HG03066 (cell line): Measurements from ENCODE around the gene ANO3.
"Not testable (repeated sequence)": the region's sequence is repeated elsewhere in the genome, so short reads cannot be mapped to it uniquely, and the experiment has no call there.

Experiments
- ATAC-seq: cut with Tn5 transposase; IDR thresholded peaks from one replicate; pipeline ENCODE4 v1.9.1; 2021; ENCODE audit warnings: low read depth; ENCODE audit not compliant: unreplicated experiment

Gene ANO3

DNA sequence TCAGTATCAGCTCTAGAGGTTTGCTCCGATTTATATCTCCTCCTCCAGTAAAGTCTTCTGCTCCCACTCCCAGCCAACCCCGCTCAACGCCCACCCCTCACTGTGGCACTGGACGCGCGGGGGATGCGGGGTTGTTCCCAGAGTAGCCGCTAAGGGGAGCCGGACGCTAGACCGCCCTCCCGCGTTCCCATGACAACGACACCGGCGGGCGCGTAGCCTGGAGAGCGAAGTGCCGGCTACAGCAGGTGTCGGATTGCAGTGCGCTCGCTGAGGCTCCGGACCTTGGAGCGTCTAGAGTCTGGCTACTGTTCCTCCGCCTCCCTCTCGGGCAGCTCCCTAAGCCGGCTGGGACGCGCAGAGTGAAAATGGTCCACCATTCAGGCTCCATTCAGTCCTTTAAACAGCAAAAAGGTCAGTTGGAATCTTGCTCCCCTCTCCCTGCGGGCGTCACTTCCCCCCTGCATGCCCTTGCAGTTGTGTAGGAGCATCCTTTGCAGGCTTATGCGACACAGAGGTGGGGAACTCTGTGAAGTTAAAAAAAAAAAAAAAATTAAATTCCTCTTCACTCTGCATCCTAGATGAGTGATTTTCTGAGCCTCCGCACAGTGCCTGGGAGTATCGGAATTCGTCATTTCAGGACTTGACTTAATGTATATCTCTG, at the start of gene ANO3:
TSS of gene ANO3 (plus strand) at position 220 of the 661 bp plus-strand sequence. CDS start at position 366, 146 bp downstream.
- peak; percentile 94 for ATAC-seq

- no peak for ATAC-seq
Measured at GRCh38 chr11:26283852-26284408, 48.0 kb upstream of the ANO3 start.

DNA sequence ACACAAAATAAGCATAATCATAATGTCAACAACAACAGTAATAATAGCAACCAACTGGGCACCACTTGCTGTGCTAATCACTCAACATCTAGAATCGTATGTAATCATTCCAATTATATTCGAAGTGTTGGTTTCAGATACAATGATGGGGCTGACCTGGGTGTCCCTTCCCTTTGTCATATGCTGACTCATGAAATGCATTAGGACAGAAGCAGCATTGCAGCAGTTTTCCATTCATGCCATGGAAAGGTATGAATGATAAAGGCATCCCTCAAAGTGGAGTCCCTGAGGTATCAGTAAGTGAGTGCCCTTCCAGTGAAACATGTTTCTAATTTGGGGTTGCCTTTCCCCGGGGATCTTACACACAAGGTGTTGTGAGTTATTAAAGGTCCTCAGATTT, 46.3 kb upstream of the ANO3 start:
- no peak for ATAC-seq

DNA sequence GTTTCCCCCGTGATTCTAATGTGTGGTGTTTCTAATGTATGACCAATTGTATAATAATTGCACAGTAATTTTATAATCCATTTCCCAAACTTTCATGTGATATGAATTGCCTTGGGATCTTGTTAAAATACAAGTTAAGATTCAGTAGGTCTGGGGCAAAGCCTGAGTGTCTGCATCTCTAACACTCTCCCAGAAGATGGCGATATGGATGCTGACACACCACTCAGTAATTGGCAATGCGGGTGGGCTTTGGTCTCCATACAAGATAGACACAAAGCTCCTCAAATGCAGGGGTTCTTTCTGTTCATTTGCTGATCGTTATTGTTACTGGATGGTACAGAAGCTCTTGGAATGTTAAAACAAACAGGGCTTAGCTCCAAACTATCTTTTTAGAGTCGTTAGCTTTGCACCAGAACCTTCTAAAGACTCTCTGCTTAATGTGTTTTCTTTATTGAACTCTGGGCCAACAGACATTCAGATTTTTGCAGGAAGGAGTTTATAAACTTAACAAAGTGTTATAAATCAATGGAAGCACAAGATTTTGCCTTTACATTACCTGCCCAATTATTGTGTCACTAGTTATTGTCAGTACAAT, 45.4 kb upstream of the ANO3 start:
- ATAC-seq = no peak

GRCh38 chr11:26287067-26287518, 44.8 kb upstream of the ANO3 start:
- ATAC-seq = no peak

DNA sequence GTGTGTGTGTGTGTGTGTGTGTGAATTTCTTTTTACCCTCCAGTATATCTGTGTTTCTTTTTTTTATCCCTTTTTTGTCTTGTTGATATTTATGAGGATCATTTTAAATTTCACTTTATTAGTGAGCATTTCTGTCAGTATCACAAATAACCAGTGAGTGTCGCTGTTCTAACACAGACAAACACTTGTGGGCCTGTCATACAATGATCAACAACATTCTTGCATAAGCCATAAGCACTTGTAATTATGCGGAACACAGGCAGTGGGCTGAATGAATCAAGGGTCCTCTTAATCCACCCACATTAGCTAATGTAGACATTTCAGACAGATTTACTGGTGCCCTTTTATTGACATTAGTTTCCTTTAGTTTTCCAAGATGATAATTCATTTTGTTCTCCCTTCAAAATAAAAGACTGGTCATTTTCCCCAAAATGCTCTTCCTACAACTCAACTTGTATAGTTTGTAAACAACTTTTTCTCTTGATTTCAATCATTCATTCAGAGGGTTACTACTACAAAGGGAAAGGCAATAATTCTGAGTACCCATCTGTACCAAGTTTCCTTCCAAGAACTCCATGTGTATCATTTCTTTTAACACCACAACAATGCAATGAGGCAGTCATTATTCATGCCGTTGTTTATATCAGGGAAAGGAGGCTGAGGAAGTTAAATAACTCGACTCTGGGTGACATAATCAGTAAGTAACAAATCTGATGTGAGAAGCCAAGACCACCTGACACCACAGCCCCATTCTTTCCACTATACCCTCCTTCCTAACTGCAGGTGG, 34.5 kb upstream of the ANO3 start:
- ATAC-seq = no peak

GRCh38 chr11:26316372-26316771, 15.6 kb upstream of the ANO3 start:
- ATAC-seq = not testable (repeated sequence)

GRCh38 chr11:26319906-26320305, 12.0 kb upstream of the ANO3 start:
- ATAC-seq = no peak

DNA sequence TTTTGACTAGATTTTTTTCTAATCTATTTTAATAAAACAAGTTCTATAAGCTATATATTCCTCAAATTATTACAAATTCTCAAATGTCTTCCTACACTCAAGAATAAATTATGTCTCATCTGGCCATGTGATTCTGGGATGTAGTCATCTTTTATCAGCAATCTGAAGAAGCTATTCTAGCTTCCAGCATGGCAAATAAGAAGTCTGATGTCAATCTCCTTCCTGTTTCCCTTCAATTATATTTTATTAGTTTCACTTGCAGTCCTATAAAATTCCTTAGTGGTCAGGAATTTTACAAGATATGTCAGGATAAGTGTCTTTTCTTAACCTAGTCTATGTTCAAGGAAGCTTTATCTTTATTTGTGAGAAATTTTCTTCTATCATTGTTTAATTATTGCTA, 10.4 kb upstream of the ANO3 start:
- ATAC-seq = no peak

DNA sequence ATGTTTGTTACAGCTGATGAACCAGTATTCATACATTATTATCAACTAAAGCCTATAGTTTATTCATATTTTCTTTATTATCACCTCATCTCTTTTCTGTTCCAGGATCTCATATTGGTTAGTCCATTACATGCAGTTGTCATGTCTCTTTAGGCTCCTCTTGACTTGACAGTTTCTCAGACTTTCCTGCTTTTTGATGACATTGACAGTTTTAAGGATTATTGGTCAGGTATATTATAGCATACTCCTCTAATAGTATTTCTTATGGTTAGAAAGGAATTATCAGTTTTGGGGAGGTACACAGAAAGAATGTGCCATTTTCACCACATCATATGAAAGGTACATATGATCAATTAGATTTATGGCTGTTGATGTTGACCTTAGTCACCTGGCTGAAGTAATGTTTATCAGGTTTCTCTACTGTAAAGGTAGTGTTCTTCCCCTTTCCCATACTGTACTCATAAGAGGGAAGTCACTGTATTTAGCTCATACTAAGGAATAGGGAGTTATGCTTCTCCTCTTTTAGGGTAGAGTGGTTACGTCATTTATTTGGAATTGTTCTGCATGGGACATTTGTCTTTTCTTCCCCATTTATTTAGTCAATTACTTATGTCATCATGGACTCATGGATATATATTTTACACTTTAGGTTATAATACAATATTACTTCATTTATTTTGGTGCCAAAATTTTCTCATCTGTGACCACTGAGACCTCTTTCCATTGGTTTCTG, 9.4 kb upstream of the ANO3 start:
- no peak for ATAC-seq

DNA sequence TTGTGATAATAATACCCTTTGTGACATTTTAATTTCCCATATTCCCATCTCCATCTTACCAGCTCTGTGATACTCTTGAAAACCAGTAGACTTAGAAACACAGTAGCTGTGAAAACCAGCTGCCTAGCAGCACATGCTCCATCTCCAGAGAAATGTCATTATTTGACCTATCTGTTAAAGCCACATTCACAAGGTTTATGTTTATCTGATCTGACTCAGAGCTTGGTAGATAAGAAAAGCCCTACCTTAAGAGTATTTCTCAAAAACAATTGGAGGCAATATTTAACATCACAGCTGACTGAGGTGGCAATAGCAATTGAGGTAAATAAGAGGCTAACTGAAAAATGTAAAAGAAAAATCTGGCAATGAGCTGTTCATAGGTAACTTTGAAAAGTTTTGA, 8.1 kb upstream of the ANO3 start:
- no peak for ATAC-seq

- ATAC-seq = no peak
Measured at GRCh38 chr11:26324270-26324669, 7.7 kb upstream of the ANO3 start.

GRCh38 chr11:26326793-26327400, 5.0 kb upstream of the ANO3 start:
- ATAC-seq = no peak

- no peak for ATAC-seq
Measured at GRCh38 chr11:26329206-26329605, 2.7 kb upstream of the ANO3 start.

GRCh38 chr11:26330262-26330661, 1.7 kb upstream of the ANO3 start:
- ATAC-seq = no peak

- no peak for ATAC-seq
Measured at GRCh38 chr11:26332572-26332915, 614 bp downstream of the ANO3 start.

GRCh38 chr11:26333906-26334305, 2.0 kb downstream of the ANO3 start:
- ATAC-seq = no peak

- ATAC-seq = no peak
Measured at GRCh38 chr11:26335903-26336302, 4.0 kb downstream of the ANO3 start.

GRCh38 chr11:26344647-26345046, 12.7 kb downstream of the ANO3 start:
- ATAC-seq = no peak

DNA sequence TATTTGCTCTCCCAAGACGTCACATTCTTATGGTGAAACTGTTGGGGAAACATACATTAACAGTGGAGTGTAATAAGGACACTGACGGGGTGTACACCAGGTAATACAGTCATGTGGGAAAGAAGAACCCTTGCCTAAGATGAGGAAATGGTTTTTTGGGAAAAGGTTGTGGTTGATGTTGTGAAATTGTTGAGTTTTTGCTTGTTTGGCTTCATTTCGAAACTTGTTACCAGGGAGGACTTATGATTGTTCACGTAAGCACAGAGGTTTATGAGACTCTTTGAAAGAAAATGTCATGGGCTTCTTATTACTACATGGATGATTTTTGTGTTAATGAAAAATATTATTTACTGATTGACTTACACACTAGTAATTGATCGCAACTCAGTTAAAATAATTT, 16.8 kb downstream of the ANO3 start:
- no peak for ATAC-seq
